GM19238 (cell line): Measurements from ENCODE around the gene XRN1.
"Not testable (repeated sequence)": the region's sequence is repeated elsewhere in the genome, so short reads cannot be mapped to it uniquely, and the experiment has no call there.

ENCODE experiments used
- DNase-seq: peaks from one replicate; pipeline ENCODE4 v3.0.0; 2011; ENCODE audit warnings: low spot score; ENCODE audit not compliant: insufficient read length

Gene XRN1

GRCh38 chr3:142439499-142440220 is 8.2 kb downstream of the XRN1 start:
- DNase-seq, result not testable (repeated sequence)

- not testable (repeated sequence) for DNase-seq
Observed at GRCh38 chr3:142438096-142438495, 9.7 kb downstream of the XRN1 start.

- no peak for DNase-seq
Observed at GRCh38 chr3:142436951-142437585, 10.8 kb downstream of the XRN1 start.

GRCh38 chr3:142434503-142434902 is 13.3 kb downstream of the XRN1 start:
- no peak for DNase-seq

GRCh38 chr3:142433110-142433509 is 14.7 kb downstream of the XRN1 start:
- no peak for DNase-seq

GRCh38 chr3:142429582-142429981 is 18.3 kb downstream of the XRN1 start:
- DNase-seq, result no peak

- no peak for DNase-seq
Observed at GRCh38 chr3:142424754-142425153, 23.1 kb downstream of the XRN1 start.

- no peak for DNase-seq
Observed at GRCh38 chr3:142418926-142419592, 28.8 kb downstream of the XRN1 start.

GRCh38 chr3:142417302-142417701 is 30.5 kb downstream of the XRN1 start:
- no peak for DNase-seq

- not testable (repeated sequence) for DNase-seq
Observed at GRCh38 chr3:142400537-142400936, 47.3 kb downstream of the XRN1 start.

- no peak for DNase-seq
Observed at GRCh38 chr3:142394921-142395622, 52.8 kb downstream of the XRN1 start.

- no peak for DNase-seq
Observed at GRCh38 chr3:142385078-142385477, 62.8 kb downstream of the XRN1 start.

- no peak for DNase-seq
Observed at GRCh38 chr3:142374687-142375086, 73.2 kb downstream of the XRN1 start.

- not testable (repeated sequence) for DNase-seq
Observed at GRCh38 chr3:142369576-142369975, 78.3 kb downstream of the XRN1 start.

- DNase-seq, result no peak
Observed at GRCh38 chr3:142366434-142366833, 81.4 kb downstream of the XRN1 start.

- DNase-seq, result no peak
Observed at GRCh38 chr3:142363936-142364467, 83.8 kb downstream of the XRN1 start.

- DNase-seq, result not testable (repeated sequence)
Observed at GRCh38 chr3:142363433-142363832, 84.4 kb downstream of the XRN1 start.

- no peak for DNase-seq
Observed at GRCh38 chr3:142359367-142359766, 88.5 kb downstream of the XRN1 start.

GRCh38 chr3:142356818-142357217 is 91.0 kb downstream of the XRN1 start:
- no peak for DNase-seq

- DNase-seq, result no peak
Observed at GRCh38 chr3:142355692-142356091, 92.1 kb downstream of the XRN1 start.

- DNase-seq, result no peak
Observed at GRCh38 chr3:142354076-142354475, 93.8 kb downstream of the XRN1 start.

- DNase-seq, result no peak
Observed at GRCh38 chr3:142353571-142353970, 94.3 kb downstream of the XRN1 start.
